ENCODE data around the gene NEK5.

DNA sequence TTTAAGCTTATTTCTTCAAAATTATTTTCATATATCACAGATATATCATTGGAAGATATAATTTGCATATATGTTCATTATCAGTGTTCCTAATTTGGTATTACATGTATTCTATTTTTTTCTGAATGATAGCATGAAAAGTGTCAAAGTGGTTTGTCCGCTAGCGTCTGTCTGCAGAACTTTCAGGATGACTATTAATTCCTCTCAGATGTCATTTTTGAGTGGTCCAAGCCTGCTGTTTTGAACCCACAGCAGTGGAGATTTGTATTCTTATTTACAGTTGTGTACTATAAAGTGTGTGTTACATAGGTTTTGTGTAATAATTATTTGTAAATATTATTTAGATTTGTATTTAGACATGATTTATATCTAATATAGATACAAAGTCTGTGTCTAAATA, 95.8 kb downstream of the NEK5 start:
- TF ChIP-seq, protein P1, sequence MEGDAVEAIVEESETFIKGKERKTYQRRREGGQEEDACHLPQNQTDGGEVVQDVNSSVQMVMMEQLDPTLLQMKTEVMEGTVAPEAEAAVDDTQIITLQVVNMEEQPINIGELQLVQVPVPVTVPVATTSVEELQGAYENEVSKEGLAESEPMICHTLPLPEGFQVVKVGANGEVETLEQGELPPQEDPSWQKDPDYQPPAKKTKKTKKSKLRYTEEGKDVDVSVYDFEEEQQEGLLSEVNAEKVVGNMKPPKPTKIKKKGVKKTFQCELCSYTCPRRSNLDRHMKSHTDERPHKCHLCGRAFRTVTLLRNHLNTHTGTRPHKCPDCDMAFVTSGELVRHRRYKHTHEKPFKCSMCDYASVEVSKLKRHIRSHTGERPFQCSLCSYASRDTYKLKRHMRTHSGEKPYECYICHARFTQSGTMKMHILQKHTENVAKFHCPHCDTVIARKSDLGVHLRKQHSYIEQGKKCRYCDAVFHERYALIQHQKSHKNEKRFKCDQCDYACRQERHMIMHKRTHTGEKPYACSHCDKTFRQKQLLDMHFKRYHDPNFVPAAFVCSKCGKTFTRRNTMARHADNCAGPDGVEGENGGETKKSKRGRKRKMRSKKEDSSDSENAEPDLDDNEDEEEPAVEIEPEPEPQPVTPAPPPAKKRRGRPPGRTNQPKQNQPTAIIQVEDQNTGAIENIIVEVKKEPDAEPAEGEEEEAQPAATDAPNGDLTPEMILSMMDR (IDR thresholded peaks at IDR 0.05; ENCODE audit: control extremely low read depth in 1 of 3, insufficient read depth in 1 of 3, low read depth in 1 of 3, low read length in 3 of 3), result no peak
- TF ChIP-seq TAF7 (optimal IDR thresholded peaks at IDR 0.05; ENCODE audit: borderline replicate concordance, low read depth, low read length) (no peak), HDAC6 (IDR thresholded peaks at IDR 0.05; ENCODE audit: low read depth, low read length) (no peak), EP300 (IDR thresholded peaks at IDR 0.05; ENCODE audit: borderline replicate concordance in 1 of 2, low read depth in 2 of 2, low read length in 2 of 2) (no peak), HDAC2 (IDR thresholded peaks at IDR 0.05; ENCODE audit: borderline replicate concordance in 1 of 2, low read depth in 2 of 2, low read length in 2 of 2) (no peak), POLR2A (IDR thresholded peaks at IDR 0.05; ENCODE audit: control extremely low read depth in 1 of 2, low read depth in 2 of 2, low read length in 2 of 2) (no peak)
- TF ChIP-seq, protein P2, sequence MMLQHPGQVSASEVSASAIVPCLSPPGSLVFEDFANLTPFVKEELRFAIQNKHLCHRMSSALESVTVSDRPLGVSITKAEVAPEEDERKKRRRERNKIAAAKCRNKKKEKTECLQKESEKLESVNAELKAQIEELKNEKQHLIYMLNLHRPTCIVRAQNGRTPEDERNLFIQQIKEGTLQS (IDR thresholded peaks at IDR 0.05; ENCODE audit: insufficient read depth, low read depth, low read length), result no peak

All from H1 (cell line).